GM12874 (cell line): ENCODE results near the gene POC1A.

Source experiments
- TF ChIP-seq, protein P1 (sequence below): IDR thresholded peaks from 2 replicates; pipeline ENCODE4 v1.5.1; 2011; ENCODE audit warnings: low read depth, mild to moderate bottlenecking, control low read depth, low read length, moderate library complexity; ENCODE audit not compliant: insufficient read depth

Gene POC1A

GRCh38 chr3:52029535-52029934 is 124.7 kb downstream of the POC1A start:
- TF ChIP-seq, protein P1, sequence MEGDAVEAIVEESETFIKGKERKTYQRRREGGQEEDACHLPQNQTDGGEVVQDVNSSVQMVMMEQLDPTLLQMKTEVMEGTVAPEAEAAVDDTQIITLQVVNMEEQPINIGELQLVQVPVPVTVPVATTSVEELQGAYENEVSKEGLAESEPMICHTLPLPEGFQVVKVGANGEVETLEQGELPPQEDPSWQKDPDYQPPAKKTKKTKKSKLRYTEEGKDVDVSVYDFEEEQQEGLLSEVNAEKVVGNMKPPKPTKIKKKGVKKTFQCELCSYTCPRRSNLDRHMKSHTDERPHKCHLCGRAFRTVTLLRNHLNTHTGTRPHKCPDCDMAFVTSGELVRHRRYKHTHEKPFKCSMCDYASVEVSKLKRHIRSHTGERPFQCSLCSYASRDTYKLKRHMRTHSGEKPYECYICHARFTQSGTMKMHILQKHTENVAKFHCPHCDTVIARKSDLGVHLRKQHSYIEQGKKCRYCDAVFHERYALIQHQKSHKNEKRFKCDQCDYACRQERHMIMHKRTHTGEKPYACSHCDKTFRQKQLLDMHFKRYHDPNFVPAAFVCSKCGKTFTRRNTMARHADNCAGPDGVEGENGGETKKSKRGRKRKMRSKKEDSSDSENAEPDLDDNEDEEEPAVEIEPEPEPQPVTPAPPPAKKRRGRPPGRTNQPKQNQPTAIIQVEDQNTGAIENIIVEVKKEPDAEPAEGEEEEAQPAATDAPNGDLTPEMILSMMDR, result no peak

DNA sequence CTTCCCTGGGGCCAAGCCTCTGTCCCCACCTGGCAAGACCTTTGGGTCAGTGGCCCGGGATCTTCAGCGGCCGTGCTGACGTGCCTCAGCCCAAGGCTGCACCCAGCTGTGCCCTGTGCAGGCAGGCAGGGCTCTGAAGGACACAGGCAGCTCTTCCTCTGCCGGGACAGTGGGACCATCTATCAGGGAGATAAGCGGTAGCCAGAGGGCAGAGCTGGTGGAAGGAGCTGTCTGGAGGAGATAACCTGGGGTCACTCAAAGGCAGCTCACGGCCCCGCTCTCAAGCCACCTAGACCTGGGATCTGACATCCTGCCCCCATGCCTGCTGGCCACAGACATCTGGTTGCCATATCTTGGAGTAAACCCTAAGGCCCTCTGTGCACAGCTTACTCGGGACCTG is 125.2 kb downstream of the POC1A start:
- TF ChIP-seq, protein P1, result no peak

DNA sequence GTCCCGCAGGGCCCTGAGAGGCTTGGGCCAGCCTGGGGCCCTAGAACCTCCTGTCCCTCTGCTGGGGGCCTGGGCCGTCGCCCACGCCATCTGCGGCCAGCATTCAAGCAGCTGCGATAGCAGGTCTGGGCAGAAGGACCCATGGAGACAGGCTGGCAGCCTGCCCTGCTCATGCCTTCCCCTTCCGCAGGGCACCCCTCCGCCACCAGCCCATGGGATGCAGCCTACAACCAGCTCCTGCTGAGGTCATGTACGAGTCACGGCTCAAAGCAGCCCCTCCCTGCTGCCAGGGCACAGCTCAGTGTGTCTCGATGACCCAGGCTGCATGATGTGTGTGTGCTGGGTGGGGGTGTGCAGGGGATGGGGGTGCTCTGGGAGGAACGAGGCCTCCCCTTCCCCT is 125.7 kb downstream of the POC1A start:
- TF ChIP-seq, protein P1, result no peak

GRCh38 chr3:52026041-52026440 is 128.2 kb downstream of the POC1A start:
- TF ChIP-seq, protein P1, result no peak

- TF ChIP-seq, protein P1, result no peak
Observed at GRCh38 chr3:52025453-52025852, 128.8 kb downstream of the POC1A start.
